OCI-LY1 (cell line): ENCODE results near the gene SMIM14.

Source experiments
- CTCF ChIP-seq: fragments of 200-600 bp; sonication (generic), shearing (Covaris generic); IDR thresholded peaks from 2 replicates; pipeline ENCODE4 v1.5.1; 2017; ENCODE audit warnings: mild to moderate bottlenecking, antibody characterized with exemption, low read length, moderate library complexity, mixed read lengths
- EZH2 ChIP-seq: fragments of 200-600 bp; sonication (generic), shearing (Covaris generic); IDR thresholded peaks from 2 replicates; pipeline ENCODE4 v1.8.0; 2017; ENCODE audit warnings: borderline replicate concordance, mixed run types, mild to moderate bottlenecking, antibody characterized with exemption, low read length, moderate library complexity, mixed read lengths

DNA sequence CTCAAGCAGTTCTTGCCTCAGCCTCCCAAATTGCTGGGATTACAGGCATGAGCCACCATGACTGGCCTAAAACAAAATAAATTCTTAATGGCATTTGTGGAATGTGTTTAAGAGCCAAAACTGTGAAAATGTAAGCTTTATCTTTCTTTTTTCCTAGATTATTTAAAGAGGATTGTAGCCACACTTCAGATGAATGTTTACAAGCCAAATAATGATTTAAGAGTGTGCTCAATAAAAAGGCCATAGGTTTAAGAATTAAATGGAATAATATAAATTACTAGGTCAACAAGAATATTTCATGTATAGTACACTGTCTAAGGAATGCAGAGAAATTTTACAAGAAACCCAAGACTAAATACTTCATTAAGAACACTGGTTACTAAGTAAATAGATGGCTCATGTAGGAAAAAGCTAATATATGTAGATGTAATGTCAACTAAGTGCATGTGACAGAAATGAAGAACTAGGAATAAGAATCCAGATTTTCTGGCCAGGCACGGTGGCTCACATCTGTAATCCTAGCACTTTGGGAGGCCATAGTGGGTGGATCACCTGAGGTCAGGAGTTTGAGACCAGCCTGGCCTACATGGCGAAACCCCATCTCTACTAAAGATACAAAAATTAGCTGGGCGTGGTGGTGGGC lies 90.1 kb downstream of the SMIM14 start:
- TF ChIP-seq CTCF = no peak
- TF ChIP-seq EZH2 = no peak
